Measurements from ENCODE around the gene DNAH14. TPM values are rescaled to one million over a fixed set of nuclear protein-coding genes. Genes with fewer than 3 reads are reported as not detected.

DNAH14 gene
- total and polyA plus RNA-seq, 10 of the 15 experiments (the other 5 are each of a cell fraction or from before 2014, with no cell fraction given), result 2.0 to 7.9 (median 4.8) TPM

DNA sequence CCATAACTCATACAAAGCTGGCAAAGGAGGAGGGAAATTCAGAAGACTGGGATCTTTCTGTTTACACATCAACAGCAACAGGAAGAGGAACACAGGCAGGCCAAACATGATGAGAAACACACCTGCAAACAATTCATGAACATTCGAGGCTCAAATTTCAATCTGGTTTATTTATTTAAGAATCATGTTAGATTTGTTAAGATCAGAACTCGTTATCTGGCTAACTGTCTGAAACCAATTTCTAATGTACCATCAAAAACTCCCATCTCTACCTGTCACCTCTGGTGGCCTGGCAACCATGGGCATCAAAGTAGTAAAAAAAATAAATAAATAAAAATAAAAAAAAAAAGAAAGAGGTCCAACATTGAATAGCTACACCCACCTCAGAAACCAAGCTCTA lies 488.6 kb downstream of the DNAH14 start:
- POLR2A ChIA-PET, result interaction anchor here (0.6 to 1.0 kb wide), 2 partner anchors 17 to 626 kb away, joined by 3 to 4 read pairs; no protein-coding TSS in a partner anchor
- FAIRE-seq (no peak), ATAC-seq (no peak), DNase-seq (ENCODE audit: low read depth, low spot score) (no peak)
- H3K27ac ChIP-seq (ENCODE audit: control insufficient read depth, insufficient read depth), result no peak overlapping the region
- H2AFZ ChIP-seq (ENCODE audit: control insufficient read depth, low read depth, low read length), result no peak overlapping the region
- no peak overlapping the region for H3K4me3 ChIP-seq
- 61% methylated on average over 2 of the region's 2 CpGs for WGBS (ENCODE audit: insufficient coverage, insufficient replicate concordance, low lambda C conversion rate, missing lambda C conversion rate)
- no TSS peak for BruUV-seq (replicated peaks)
- peaks cover 9 to 50% of the 10 kb centered on the region in 2 experiments for H3K36me3 ChIP-seq (ENCODE audit: control insufficient read depth in 2 of 2, insufficient read depth in 2 of 2, low read length in 1 of 2)
- CTCF ChIA-PET, result interaction anchor here (1.0 to 1.3 kb wide), 3 partner anchors 9 to 23 kb away, joined by 3 to 4 read pairs (median 3); no protein-coding TSS in a partner anchor
- peaks cover 25% of the 10 kb centered on the region for H3K79me2 ChIP-seq (ENCODE audit: control insufficient read depth, insufficient read depth, low read length)
- no peaks in the 10 kb centered on the region for H3K27me3 ChIP-seq (replicated peaks in 1 of 2; ENCODE audit: control insufficient read depth in 2 of 2, insufficient read depth in 2 of 2, low read length in 1 of 2)
- H3K9ac ChIP-seq (ENCODE audit: control insufficient read depth, insufficient read depth, low read length), result no peak overlapping the region
- no peak overlapping the region for H3K4me2 ChIP-seq (ENCODE audit: control insufficient read depth, insufficient read depth)
- RAD21 ChIA-PET (ENCODE audit: unreplicated experiment), result interaction anchor here (0.8 to 1.0 kb wide), 2 partner anchors 23 to 762 kb away, joined by 3 to 6 read pairs; no protein-coding TSS in a partner anchor
- H4K20me1 ChIP-seq (ENCODE audit: control insufficient read depth, insufficient read depth), result no peaks in the 10 kb centered on the region
- no peaks in the 10 kb centered on the region for H3K9me3 ChIP-seq (replicated peaks; ENCODE audit: control insufficient read depth, insufficient read depth, low read length)
- in situ Hi-C loops (cut with MboI) (no loop called here), intact Hi-C loops (cut with micrococcal nuclease; ENCODE audit: unreplicated experiment) (no loop called here)
- TF ChIP-seq ZBED1 (IDR thresholded peaks at IDR 0.05; ENCODE audit: borderline replicate concordance), result no peak
- TF ChIP-seq CHD1 (IDR thresholded peaks at IDR 0.05; ENCODE audit: low read depth, low read length), result no peak
- TF ChIP-seq IKZF2 (IDR thresholded peaks at IDR 0.05), result no peak
- TF ChIP-seq POU2F2 (IDR thresholded peaks at IDR 0.05; ENCODE audit: borderline replicate concordance, low read depth, low read length), result no peak
- no peak for TF ChIP-seq HDAC6 (IDR thresholded peaks at IDR 0.05; ENCODE audit: unreplicated experiment)
- no peak for TF ChIP-seq NFYA (IDR thresholded peaks at IDR 0.05; ENCODE audit: borderline replicate concordance, low read depth, low read length)
- TF ChIP-seq SREBF1 (IDR thresholded peaks at IDR 0.05; ENCODE audit: low read length), result no peak
- TF ChIP-seq RAD21 (IDR thresholded peaks at IDR 0.05; ENCODE audit: insufficient read depth, low read depth, low read length), result no peak
- TF ChIP-seq FOXK2 (IDR thresholded peaks at IDR 0.05), result no peak
- no peak for TF ChIP-seq IRF3 (IDR thresholded peaks at IDR 0.05)
- no peak for TF ChIP-seq BCL11A (IDR thresholded peaks at IDR 0.05; ENCODE audit: low read depth, low read length)
- TF ChIP-seq ZBTB33 (IDR thresholded peaks at IDR 0.05), result no peak
- TF ChIP-seq TAF1 (IDR thresholded peaks at IDR 0.05; ENCODE audit: borderline replicate concordance, low read depth, low read length), result no peak
- no peak for TF ChIP-seq ELK1 (IDR thresholded peaks at IDR 0.05; ENCODE audit: low read depth, low read length)
- TF ChIP-seq ASH2L (IDR thresholded peaks at IDR 0.05; ENCODE audit: borderline replicate concordance, low read depth), result no peak
- no peak for TF ChIP-seq BRCA1 (IDR thresholded peaks at IDR 0.05; ENCODE audit: low read depth, low read length)
- no peak for TF ChIP-seq STAT1 (conservative IDR thresholded peaks at IDR 0.05)
- TF ChIP-seq TBL1XR1 (IDR thresholded peaks at IDR 0.05; ENCODE audit: low read depth, low read length), result no peak
- TF ChIP-seq NBN (IDR thresholded peaks at IDR 0.05), result no peak
- no peak for TF ChIP-seq HCFC1 (IDR thresholded peaks at IDR 0.05; ENCODE audit: low read length)
- 0 out of 2 replicates have a peak, but pooled peaks cover 3% of the 10 kb centered on the region for H3K4me1 ChIP-seq (ENCODE audit: control insufficient read depth, insufficient read depth, low read length)
- SMC1A ChIA-PET (ENCODE audit: uncharacterized antibody, unreplicated experiment), result interaction anchor here (0.6 to 0.7 kb wide), 2 partner anchors 8 to 147 kb away, joined by 3 read pairs; no protein-coding TSS in a partner anchor

Measured in GM12878 (cell line).